ENCODE results near the gene ARFIP2. TPM values are rescaled to one million over a fixed set of nuclear protein-coding genes. Genes with fewer than 3 reads are reported as not detected.

The ARFIP2 gene
- total RNA-seq, 1 donor from 2014 or later: 71.8 TPM

DNA sequence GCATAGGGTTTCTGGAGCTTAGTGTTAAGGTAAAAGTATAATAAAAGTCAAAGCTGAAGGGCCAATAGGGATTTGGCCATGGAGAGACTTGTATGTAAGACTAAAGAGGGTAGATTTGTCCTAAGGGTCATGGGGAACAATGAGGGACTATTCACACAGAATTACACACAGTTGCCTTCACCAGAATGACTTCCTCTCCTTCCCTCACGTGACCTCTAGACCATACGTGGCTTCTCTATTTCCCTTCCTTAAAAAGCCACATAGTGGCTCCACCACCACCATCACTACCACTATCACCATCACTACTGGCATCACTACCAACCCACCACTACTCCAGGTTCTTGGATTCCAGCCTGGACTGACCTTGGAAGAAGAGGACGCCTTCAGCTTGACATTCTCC is 43.1 kb downstream of the ARFIP2 start:
- Histone ChIP-seq H2AFZ (ENCODE audit: low read depth, low read length) (no peak overlapping the region), H3K27ac (ENCODE audit: low read depth, low read length) (no peak overlapping the region), H3K36me3 (ENCODE audit: insufficient read depth, low read length) (no peaks in the 10 kb centered on the region), H3K27me3 (ENCODE audit: insufficient read depth, low read length) (no peaks in the 10 kb centered on the region), H3K79me2 (ENCODE audit: insufficient read depth, low read length) (no peaks in the 10 kb centered on the region), H3K4me2 (ENCODE audit: low read length) (no peak overlapping the region), H3K4me1 (ENCODE audit: insufficient read depth, low read length) (no peaks in the 10 kb centered on the region), H3K4me3 (ENCODE audit: insufficient read depth, low read depth, low read length) (no peak overlapping the region), H3K9me3 (ENCODE audit: insufficient read depth, low read depth, low read length) (no peaks in the 10 kb centered on the region), H4K20me1 (ENCODE audit: insufficient read depth, low read length) (no peaks in the 10 kb centered on the region), H3K9ac (ENCODE audit: low read length) (no peak overlapping the region)
- H3K4me1 Mint-ChIP-seq (ENCODE audit: low read depth, unreplicated experiment): peaks cover 6% of the 10 kb centered on the region
- no peaks in the 10 kb centered on the region for H3K9me3 Mint-ChIP-seq (ENCODE audit: unreplicated experiment)
- H3K27me3 Mint-ChIP-seq (ENCODE audit: low read depth, unreplicated experiment): peaks cover 6% of the 10 kb centered on the region
- no peak overlapping the region for H3K4me3 Mint-ChIP-seq (ENCODE audit: unreplicated experiment)
- TF ChIP-seq CTCF (IDR thresholded peaks at IDR 0.05; ENCODE audit: insufficient read depth, low read depth, low read length): no peak
- TF ChIP-seq EZH2 (IDR thresholded peaks at IDR 0.05; ENCODE audit: insufficient read depth, low read length): no peak
- no peak overlapping the region for H3K27ac Mint-ChIP-seq (ENCODE audit: unreplicated experiment)
- H3K36me3 Mint-ChIP-seq (ENCODE audit: low read depth, unreplicated experiment): peaks cover 2% of the 10 kb centered on the region
- FAIRE-seq: no peak
- no peak for DNase-seq (ENCODE audit: low read depth)

- Histone ChIP-seq H3K9me3 (ENCODE audit: insufficient read depth, low read depth, low read length) (no peaks in the 10 kb centered on the region), H3K79me2 (ENCODE audit: insufficient read depth, low read length) (no peaks in the 10 kb centered on the region), H2AFZ (ENCODE audit: low read depth, low read length) (no peak overlapping the region), H3K36me3 (ENCODE audit: insufficient read depth, low read length) (no peaks in the 10 kb centered on the region), H3K4me3 (ENCODE audit: insufficient read depth, low read depth, low read length) (no peak overlapping the region), H3K4me1 (ENCODE audit: insufficient read depth, low read length) (no peaks in the 10 kb centered on the region), H4K20me1 (ENCODE audit: insufficient read depth, low read length) (no peaks in the 10 kb centered on the region), H3K27me3 (ENCODE audit: insufficient read depth, low read length) (no peaks in the 10 kb centered on the region), H3K27ac (ENCODE audit: low read depth, low read length) (no peak overlapping the region), H3K4me2 (ENCODE audit: low read length) (no peak overlapping the region), H3K9ac (ENCODE audit: low read length) (no peak overlapping the region)
- FAIRE-seq: no peak
- H3K4me3 Mint-ChIP-seq (ENCODE audit: unreplicated experiment): no peak overlapping the region
- TF ChIP-seq EZH2 (IDR thresholded peaks at IDR 0.05; ENCODE audit: insufficient read depth, low read length) (no peak), CTCF (IDR thresholded peaks at IDR 0.05; ENCODE audit: insufficient read depth, low read depth, low read length) (no peak)
- H3K27me3 Mint-ChIP-seq (ENCODE audit: low read depth, unreplicated experiment): peaks cover 6% of the 10 kb centered on the region
- peaks cover 6% of the 10 kb centered on the region for H3K4me1 Mint-ChIP-seq (ENCODE audit: low read depth, unreplicated experiment)
- no peak for DNase-seq (ENCODE audit: low read depth)
- H3K36me3 Mint-ChIP-seq (ENCODE audit: low read depth, unreplicated experiment): peaks cover 2% of the 10 kb centered on the region
- no peaks in the 10 kb centered on the region for H3K9me3 Mint-ChIP-seq (ENCODE audit: unreplicated experiment)
- H3K27ac Mint-ChIP-seq (ENCODE audit: unreplicated experiment): no peak overlapping the region
Observed at GRCh38 chr11:6437423-6437822, 43.7 kb downstream of the ARFIP2 start.

- no peak overlapping the region for H3K4me3 ChIP-seq (ENCODE audit: insufficient read depth, low read depth, low read length)
- no peaks in the 10 kb centered on the region for H3K9me3 ChIP-seq (ENCODE audit: insufficient read depth, low read depth, low read length)
- no peak for DNase-seq (ENCODE audit: low read depth)
- H3K27ac Mint-ChIP-seq (ENCODE audit: unreplicated experiment): no peak overlapping the region
- FAIRE-seq: no peak
- peaks cover 4% of the 10 kb centered on the region for H3K4me1 Mint-ChIP-seq (ENCODE audit: low read depth, unreplicated experiment)
- no peaks in the 10 kb centered on the region for H3K79me2 ChIP-seq (ENCODE audit: insufficient read depth, low read length)
- no peak overlapping the region for H2AFZ ChIP-seq (ENCODE audit: low read depth, low read length)
- H3K9me3 Mint-ChIP-seq (ENCODE audit: unreplicated experiment): no peaks in the 10 kb centered on the region
- no peak overlapping the region for H3K4me3 Mint-ChIP-seq (ENCODE audit: unreplicated experiment)
- TF ChIP-seq EZH2 (IDR thresholded peaks at IDR 0.05; ENCODE audit: insufficient read depth, low read length): no peak
- no peak for TF ChIP-seq CTCF (IDR thresholded peaks at IDR 0.05; ENCODE audit: insufficient read depth, low read depth, low read length)
- no peaks in the 10 kb centered on the region for H3K4me1 ChIP-seq (ENCODE audit: insufficient read depth, low read length)
- peaks cover 8% of the 10 kb centered on the region for H3K27me3 Mint-ChIP-seq (ENCODE audit: low read depth, unreplicated experiment)
- no peak overlapping the region for H3K27ac ChIP-seq (ENCODE audit: low read depth, low read length)
- H3K4me2 ChIP-seq (ENCODE audit: low read length): no peak overlapping the region
- H3K27me3 ChIP-seq (ENCODE audit: insufficient read depth, low read length): no peaks in the 10 kb centered on the region
- no peaks in the 10 kb centered on the region for H4K20me1 ChIP-seq (ENCODE audit: insufficient read depth, low read length)
- H3K9ac ChIP-seq (ENCODE audit: low read length): no peak overlapping the region
- H3K36me3 ChIP-seq (ENCODE audit: insufficient read depth, low read length): no peaks in the 10 kb centered on the region
- peaks cover 2% of the 10 kb centered on the region for H3K36me3 Mint-ChIP-seq (ENCODE audit: low read depth, unreplicated experiment)
Observed at GRCh38 chr11:6433998-6434660, 47.0 kb downstream of the ARFIP2 start.
